OCI-LY7 (cell line): ENCODE data around the gene OR3A3. TPM values are rescaled to one million over a fixed set of nuclear protein-coding genes. Genes with fewer than 3 reads are reported as not detected.
"Not testable (repeated sequence)": the region's sequence is repeated elsewhere in the genome, so short reads cannot be mapped to it uniquely, and the experiment has no call there.

Experiments used
- BruUV-seq: library from RNA; stranded (reverse); fragments of 400-500 nt; replicated peaks from 2 replicates; lab custom pipeline; 2021; lab: Mats Ljungman, UMichigan
- CTCF ChIA-PET: fragments of 300-600 bp; sonication (Branson Sonifier 250); formaldehyde crosslinking; loops from one replicate; lab custom pipeline; 2022; ENCODE audit warnings: antibody characterized with exemption; ENCODE audit not compliant: unreplicated experiment; lab: Charles Lee
- POLR2A ChIA-PET: fragments of 300-600 bp; sonication (Branson Sonifier 250); formaldehyde crosslinking; loops from one replicate; lab custom pipeline; 2022; ENCODE audit warnings: antibody characterized with exemption; lab: Charles Lee
- DNase-seq: peaks from one replicate; pipeline ENCODE4 v3.0.0-alpha.2; 2015; ENCODE audit warnings: low spot score
- H2AFZ ChIP-seq: fragments of 200-600 bp; sonication (generic), shearing (Covaris generic); 2 replicates; pipeline ENCODE4 v1.6.1; 2014; ENCODE audit warnings: mild to moderate bottlenecking, antibody characterized with exemption, low read length, moderate library complexity
- H3K27ac ChIP-seq: fragments of 200-600 bp; sonication (generic); 2 replicates; pipeline ENCODE4 v1.5.1; 2014; ENCODE audit warnings: mixed run types, low read depth, mild to moderate bottlenecking, moderate library complexity, low read length, inconsistent platforms; ENCODE audit not compliant: poor library complexity, severe bottlenecking
- H3K36me3 ChIP-seq: fragments of 200-600 bp; sonication (generic); 2 replicates; pipeline ENCODE4 v1.6.1; 2014; ENCODE audit warnings: mild to moderate bottlenecking, antibody characterized with exemption, low read length, moderate library complexity, mixed read lengths; ENCODE audit not compliant: insufficient read depth
- H3K4me1 ChIP-seq: fragments of 200-600 bp; sonication (generic); 2 replicates; pipeline ENCODE4 v1.5.1; 2014; ENCODE audit warnings: mild to moderate bottlenecking, low read length; ENCODE audit not compliant: insufficient read depth, poor library complexity, severe bottlenecking
- H3K4me2 ChIP-seq: fragments of 200-600 bp; sonication (generic); 2 replicates; pipeline ENCODE4 v1.6.1; 2014; ENCODE audit warnings: mild to moderate bottlenecking, low read length
- H3K4me3 ChIP-seq: fragments of 200-600 bp; sonication (generic); 2 replicates; pipeline ENCODE4 v1.5.1; 2014; ENCODE audit warnings: mild to moderate bottlenecking, low read depth, low read length; ENCODE audit not compliant: poor library complexity, severe bottlenecking
- H3K79me2 ChIP-seq: fragments of 200-600 bp; sonication (generic); 2 replicates; pipeline ENCODE4 v1.6.1; 2016; ENCODE audit warnings: low read depth, mild to moderate bottlenecking, low read length, moderate library complexity, mixed read lengths; ENCODE audit not compliant: insufficient read depth
- H3K9me2 ChIP-seq: fragments of 200-600 bp; sonication (generic); 2 replicates; pipeline ENCODE4 v1.6.1; 2016; ENCODE audit warnings: mild to moderate bottlenecking, low read length, mixed read lengths; ENCODE audit not compliant: insufficient read depth
- H3K9me3 ChIP-seq: fragments of 200-600 bp; sonication (generic); 2 replicates; pipeline ENCODE4 v1.6.1; 2014; ENCODE audit warnings: mild to moderate bottlenecking, mixed run types, low read length, mixed read lengths
- H4K20me1 ChIP-seq: fragments of 200-600 bp; sonication (generic); 2 replicates; pipeline ENCODE4 v1.6.1; 2014; ENCODE audit warnings: mild to moderate bottlenecking, antibody characterized with exemption, low read length, moderate library complexity, mixed read lengths; ENCODE audit not compliant: insufficient read depth
- CTCF ChIP-seq: fragments of 200-600 bp; sonication (generic); conservative IDR thresholded peaks from 2 replicates; pipeline ENCODE4 v1.5.1; 2014; ENCODE audit warnings: mild to moderate bottlenecking, antibody characterized with exemption, low read length, moderate library complexity, mixed read lengths
- EZH2phosphoT487 ChIP-seq: fragments of 200-600 bp; sonication (generic); IDR thresholded peaks from 2 replicates; pipeline ENCODE4 v1.6.1; 2018; ENCODE audit warnings: low read depth, borderline replicate concordance, mild to moderate bottlenecking, mixed run types, antibody characterized with exemption, low read length, moderate library complexity, mixed read lengths
- intact Hi-C: fragments of 100-400 bp; cut with micrococcal nuclease; formaldehyde crosslinking; loops from one replicate; pipeline ENCODE4 v1.10.0; 2022; ENCODE audit not compliant: unreplicated experiment
- total RNA-seq, 2 experiments: library from RNA; depleted of rRNA in 1 of 2; stranded (reverse); fragments of >200 nt in 1 of 2; shearing (Covaris generic) in 1 of 2; gene quantifications; 2 replicates each; pipeline ENCODE4 v1.2.3, GENCODE V29; 2014 to 2022

The OR3A3 gene
- total RNA-seq, 2 experiments from 2014 or later = not detected

- no peaks in the 10 kb centered on the region for H4K20me1 ChIP-seq
- no peak for TF ChIP-seq CTCF
- TF ChIP-seq EZH2phosphoT487 = no peak
- H3K9me2 ChIP-seq = no peaks in the 10 kb centered on the region
- no peaks in the 10 kb centered on the region for H3K36me3 ChIP-seq
- no peaks in the 10 kb centered on the region for H3K79me2 ChIP-seq
- intact Hi-C loops = no loop called here
- no TSS peak for BruUV-seq
- no peak overlapping the region for H3K27ac ChIP-seq
- no peaks in the 10 kb centered on the region for H3K4me1 ChIP-seq
- DNase-seq = no peak
- no peak overlapping the region for H3K4me2 ChIP-seq
- ChIA-PET CTCF (no interaction called here), POLR2A (no interaction called here)
- H3K9me3 ChIP-seq = no peaks in the 10 kb centered on the region
- no peak overlapping the region for H3K4me3 ChIP-seq
- H2AFZ ChIP-seq = no peak overlapping the region
These were observed 7.1 kb downstream of the OR3A3 start for GRCh38 chr17:3418222-3418621.

DNA sequence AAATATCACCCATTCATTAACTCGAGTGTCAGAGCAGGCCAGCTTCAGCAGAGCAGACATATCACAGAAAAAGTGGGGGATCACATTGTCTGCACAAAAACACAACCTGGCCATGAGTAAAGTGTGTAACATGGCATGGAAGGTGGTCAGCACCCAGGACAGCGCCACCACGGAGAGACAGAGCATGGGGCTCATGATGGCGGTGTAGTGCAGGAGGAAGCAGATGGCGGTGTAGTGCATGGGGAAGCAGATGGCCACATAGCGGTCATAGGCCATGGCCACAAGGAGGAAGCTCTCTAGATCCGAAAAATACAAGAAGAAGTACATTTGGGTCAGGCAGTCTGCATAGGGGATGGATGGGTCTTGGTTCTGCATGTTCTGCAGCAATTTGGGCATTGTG is 22.0 kb downstream of the OR3A3 start:
- intact Hi-C loops, H3K9me3 ChIP-seq, H3K79me2 ChIP-seq, H3K9me2 ChIP-seq, H3K27ac ChIP-seq, CTCF ChIA-PET, H2AFZ ChIP-seq, H3K36me3 ChIP-seq, H3K4me3 ChIP-seq, POLR2A ChIA-PET, H3K4me2 ChIP-seq, H3K4me1 ChIP-seq, H4K20me1 ChIP-seq, DNase-seq, BruUV-seq: not testable (repeated sequence)

GRCh38 chr17:3433741-3434140 is 22.6 kb downstream of the OR3A3 start, which contains the start of gene OR1E2:
Gene OR1E2, minus strand, starts transcription at chr17:3433841. Its CDS starts 0 bp downstream, at chr17:3433841.
- H3K4me1 ChIP-seq = no peaks in the 10 kb centered on the region
- POLR2A ChIA-PET = no interaction called here
- H3K4me2 ChIP-seq = no peak within 1 kb of the TSS
- BruUV-seq = no TSS peak
- H3K9me2 ChIP-seq = no peaks in the 10 kb centered on the region
- H4K20me1 ChIP-seq = no peaks in the 10 kb centered on the region
- H3K36me3 ChIP-seq = no peaks in the 10 kb centered on the region
- no peak within 1 kb of the TSS for H3K27ac ChIP-seq
- DNase-seq = no peak
- CTCF ChIA-PET = no interaction called here
- H3K9me3 ChIP-seq = no peaks in the 10 kb centered on the region
- TF ChIP-seq EZH2phosphoT487 = no peak
- H2AFZ ChIP-seq = no peak within 1 kb of the TSS
- no peaks in the 10 kb centered on the region for H3K79me2 ChIP-seq
- intact Hi-C loops = no loop called here
- H3K4me3 ChIP-seq = no peak within 1 kb of the TSS

- no peaks in the 10 kb centered on the region for H3K36me3 ChIP-seq
- H4K20me1 ChIP-seq = no peaks in the 10 kb centered on the region
- intact Hi-C loops = no loop called here
- no peak overlapping the region for H3K4me2 ChIP-seq
- no peak for DNase-seq
- ChIA-PET CTCF (no interaction called here), POLR2A (no interaction called here)
- no peaks in the 10 kb centered on the region for H3K9me3 ChIP-seq
- BruUV-seq = no TSS peak
- H3K9me2 ChIP-seq = no peaks in the 10 kb centered on the region
- no peak overlapping the region for H3K27ac ChIP-seq
- no peaks in the 10 kb centered on the region for H3K4me1 ChIP-seq
- TF ChIP-seq CTCF = no peak
- no peak for TF ChIP-seq EZH2phosphoT487
- no peak overlapping the region for H2AFZ ChIP-seq
- H3K4me3 ChIP-seq = no peak overlapping the region
- H3K79me2 ChIP-seq = no peaks in the 10 kb centered on the region
These were observed 27.2 kb downstream of the OR3A3 start for GRCh38 chr17:3438368-3438767.
